ENCODE measurements around the gene PRIMA1.

Gene PRIMA1

GRCh38 chr14:93712838-93713724 lies 75.2 kb downstream of the PRIMA1 start:
- no peak for DNase-seq (ENCODE audit: low read depth in 3 of 3)

DNA sequence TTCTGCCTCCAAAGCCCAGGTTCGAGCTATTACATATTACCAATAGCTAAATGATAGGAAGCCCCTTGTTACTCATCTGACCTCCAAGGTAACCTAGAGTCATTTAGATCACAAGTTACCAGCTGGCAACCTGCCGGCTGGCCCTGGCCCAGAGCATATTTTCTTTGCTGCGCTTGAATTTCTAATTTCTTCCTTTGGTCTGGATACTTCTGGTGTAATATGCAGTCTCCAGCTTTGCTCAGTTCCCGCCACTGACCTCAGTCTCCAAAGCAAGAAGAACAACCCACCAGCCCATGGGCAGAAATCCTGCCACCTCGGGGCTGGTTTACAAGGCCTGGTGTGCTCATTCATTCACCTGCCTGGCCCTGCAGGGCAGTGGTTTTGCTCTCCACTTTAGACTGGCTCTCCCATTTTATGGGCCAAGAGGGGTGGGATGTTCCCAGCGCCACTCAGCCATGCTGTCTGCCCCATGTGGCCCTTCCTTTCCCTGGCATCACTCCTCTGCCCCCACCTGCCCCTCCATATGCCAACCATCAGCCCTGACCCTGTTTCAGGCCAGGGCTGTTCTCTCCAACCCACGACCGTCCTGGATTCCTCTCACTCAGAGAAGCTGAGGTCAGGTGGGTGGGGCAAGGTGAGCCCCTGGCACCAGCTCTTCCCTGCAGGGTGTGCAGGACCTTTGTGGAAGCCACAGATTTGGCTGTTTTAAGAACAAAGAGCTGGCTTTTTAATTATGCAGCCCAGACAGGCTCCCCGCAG lies 76.0 kb downstream of the PRIMA1 start:
- no peak for DNase-seq (ENCODE audit: low read depth in 3 of 3)

- no peak for DNase-seq (ENCODE audit: low read depth in 3 of 3)
Observed at GRCh38 chr14:93709249-93709648, 79.0 kb downstream of the PRIMA1 start.

- DNase-seq (ENCODE audit: low read depth in 3 of 3), result no peak
Observed at GRCh38 chr14:93708800-93709199, 79.5 kb downstream of the PRIMA1 start.

GRCh38 chr14:93708311-93708734 lies 80.0 kb downstream of the PRIMA1 start:
- DNase-seq (ENCODE audit: low read depth in 3 of 3), result no peak

GRCh38 chr14:93707475-93707874 lies 80.8 kb downstream of the PRIMA1 start:
- no peak for DNase-seq (ENCODE audit: low read depth in 3 of 3)

DNA sequence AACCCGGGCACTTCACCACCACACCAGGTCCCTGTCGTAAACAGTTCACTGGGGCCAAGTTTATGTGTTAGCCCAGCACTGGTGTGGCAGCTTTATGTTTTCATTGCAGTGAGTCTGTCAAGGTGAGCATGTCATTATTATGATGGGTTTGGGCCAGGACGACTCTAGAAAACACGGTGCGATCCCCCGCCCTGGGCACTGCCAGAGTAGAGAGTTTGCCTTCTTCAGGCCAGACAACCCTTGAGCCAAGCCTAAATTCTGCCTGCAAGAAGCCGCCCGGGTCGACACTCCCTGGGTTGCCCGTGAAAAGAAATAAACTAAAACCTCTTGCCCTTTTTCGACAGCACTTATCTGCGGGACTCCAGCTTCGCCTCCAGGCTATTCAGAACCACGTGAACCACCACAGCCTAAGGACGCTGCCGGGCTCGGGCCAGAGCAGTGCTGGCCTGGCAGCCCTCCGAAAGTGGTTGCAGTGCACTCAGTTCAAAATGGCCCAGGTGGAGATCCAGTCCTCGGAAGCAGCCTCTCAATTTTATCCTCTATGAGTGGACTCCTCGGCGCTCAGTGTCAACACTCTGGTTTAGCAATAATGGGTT lies 81.8 kb downstream of the PRIMA1 start:
- no peak for DNase-seq (ENCODE audit: low read depth in 3 of 3)

- no peak for DNase-seq (ENCODE audit: low read depth in 3 of 3)
Observed at GRCh38 chr14:93705513-93706156, 82.7 kb downstream of the PRIMA1 start.

- DNase-seq (ENCODE audit: low read depth in 3 of 3), result no peak
Observed at GRCh38 chr14:93703941-93704340, 84.3 kb downstream of the PRIMA1 start.

DNA sequence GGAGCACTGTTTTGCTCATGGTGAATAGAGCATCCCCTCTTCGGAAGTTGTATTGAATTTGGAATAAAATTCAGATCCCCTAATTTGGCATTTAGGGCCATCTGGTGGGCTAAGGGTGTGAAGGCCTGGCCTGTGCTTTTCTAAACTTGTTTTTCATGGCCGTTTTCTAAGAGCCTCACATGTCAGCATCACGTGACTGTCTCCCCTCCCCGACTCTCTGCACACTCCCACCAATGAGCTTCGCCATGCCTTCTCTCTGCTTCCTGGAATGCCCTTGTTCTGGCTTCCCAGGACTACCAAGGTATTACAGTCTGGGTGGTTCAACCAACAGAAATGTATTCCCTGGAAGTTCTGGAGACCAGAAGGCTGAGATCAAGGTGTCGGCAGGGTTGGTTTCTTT lies 85.3 kb downstream of the PRIMA1 start:
- no peak for DNase-seq (ENCODE audit: low read depth in 3 of 3)

DNA sequence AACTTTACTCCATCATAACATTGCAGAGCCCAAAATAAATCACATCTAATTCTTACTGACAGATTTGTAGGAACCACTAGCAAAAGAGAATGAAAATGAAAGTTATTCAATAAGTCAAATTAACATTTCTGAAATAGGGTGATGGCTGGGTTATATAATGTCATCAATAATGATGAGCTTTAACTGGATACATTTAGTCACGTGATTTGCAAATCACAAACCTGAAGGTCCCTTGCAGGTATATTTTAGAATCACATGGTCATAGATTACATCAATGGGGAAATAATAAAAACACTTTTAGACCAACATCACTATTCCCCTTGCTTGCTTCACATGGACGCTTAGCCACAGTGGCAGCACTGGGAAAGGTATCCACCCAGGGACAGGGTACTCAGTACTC lies 86.7 kb downstream of the PRIMA1 start:
- no peak for DNase-seq (ENCODE audit: low read depth in 3 of 3)

DNA sequence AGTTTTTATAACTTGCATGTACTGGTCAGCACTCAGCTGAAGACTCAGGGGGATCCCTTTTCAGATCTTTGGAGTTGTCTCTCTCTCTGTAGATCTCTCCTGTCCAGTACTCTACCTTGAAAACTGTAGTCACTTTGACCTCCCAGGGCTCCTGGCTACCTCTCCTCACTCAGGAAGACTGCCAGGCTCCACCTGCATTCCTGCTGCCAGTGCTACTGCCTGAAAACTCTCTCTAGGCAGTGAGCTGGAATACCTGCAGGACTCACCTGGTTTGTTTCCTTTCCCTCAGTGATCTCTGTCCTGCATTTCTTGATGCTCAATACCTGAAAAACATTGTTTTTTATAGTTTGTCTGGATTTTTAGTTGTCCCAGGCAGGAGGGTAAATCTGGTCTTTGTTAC lies 87.4 kb downstream of the PRIMA1 start:
- no peak for DNase-seq (ENCODE audit: low read depth in 3 of 3)

- no peak for DNase-seq (ENCODE audit: low read depth in 3 of 3)
Observed at GRCh38 chr14:93693914-93694313, 94.4 kb downstream of the PRIMA1 start.

DNA sequence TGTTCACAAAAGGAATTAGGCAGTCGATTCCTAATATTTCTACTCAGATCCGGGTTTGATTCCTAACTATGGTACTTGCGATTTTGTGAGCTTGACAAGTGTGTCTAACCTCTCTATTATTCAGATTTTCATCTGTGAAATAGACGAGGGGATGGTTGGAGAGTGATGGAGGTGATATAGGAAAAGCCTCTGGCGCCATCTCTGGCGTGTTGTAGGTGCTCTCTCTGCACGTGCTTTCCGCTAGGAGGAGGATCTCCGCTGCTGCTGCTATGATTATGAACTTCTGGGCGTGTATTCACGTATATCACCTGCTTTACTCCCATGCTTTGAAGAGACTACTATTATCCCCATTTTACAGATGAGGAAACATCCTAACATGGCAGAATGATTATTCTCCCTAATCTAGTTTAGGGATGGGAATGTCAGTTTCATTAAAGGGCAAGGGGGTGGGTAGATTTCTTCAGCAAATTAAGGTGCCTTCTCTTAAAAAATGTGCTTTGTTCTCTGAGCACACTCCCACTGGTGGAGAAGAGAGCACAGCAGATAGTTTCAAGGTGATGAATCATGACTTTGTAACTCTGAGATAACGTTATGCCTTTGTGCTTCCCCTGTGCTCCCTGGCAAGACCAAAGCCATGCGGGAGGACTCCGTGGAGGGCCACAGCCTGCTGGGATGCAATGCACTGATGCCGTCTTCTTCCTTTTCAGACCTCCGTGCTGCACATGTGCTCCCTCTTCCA lies 97.1 kb downstream of the PRIMA1 start:
- DNase-seq (ENCODE audit: low read depth in 3 of 3), result no peak

DNA sequence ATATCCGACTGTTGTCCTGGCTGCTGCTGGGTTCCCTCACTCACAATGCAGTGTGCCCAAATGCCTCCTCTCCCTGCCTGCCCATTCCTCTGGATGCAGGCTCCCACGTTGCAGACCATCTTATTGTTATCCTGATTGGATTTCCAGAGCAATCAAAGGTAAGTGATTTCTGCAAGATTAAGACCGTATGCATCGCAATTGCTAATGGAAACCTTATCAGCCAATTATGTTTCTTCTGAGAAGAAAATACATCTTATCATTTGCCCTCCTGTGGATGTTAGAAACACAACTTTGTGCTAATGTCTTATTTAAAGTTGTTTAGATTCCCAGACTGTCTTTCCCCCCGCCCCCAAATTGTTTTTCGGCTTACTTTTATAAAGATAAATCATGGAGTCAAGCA lies 98.1 kb downstream of the PRIMA1 start:
- DNase-seq (ENCODE audit: low read depth in 3 of 3), result no peak

- DNase-seq (ENCODE audit: low read depth in 3 of 3), result no peak
Observed at GRCh38 chr14:93688820-93689219, 99.5 kb downstream of the PRIMA1 start.

GRCh38 chr14:93688239-93688666 lies 100.0 kb downstream of the PRIMA1 start:
- DNase-seq (ENCODE audit: low read depth in 3 of 3), result no peak

DNA sequence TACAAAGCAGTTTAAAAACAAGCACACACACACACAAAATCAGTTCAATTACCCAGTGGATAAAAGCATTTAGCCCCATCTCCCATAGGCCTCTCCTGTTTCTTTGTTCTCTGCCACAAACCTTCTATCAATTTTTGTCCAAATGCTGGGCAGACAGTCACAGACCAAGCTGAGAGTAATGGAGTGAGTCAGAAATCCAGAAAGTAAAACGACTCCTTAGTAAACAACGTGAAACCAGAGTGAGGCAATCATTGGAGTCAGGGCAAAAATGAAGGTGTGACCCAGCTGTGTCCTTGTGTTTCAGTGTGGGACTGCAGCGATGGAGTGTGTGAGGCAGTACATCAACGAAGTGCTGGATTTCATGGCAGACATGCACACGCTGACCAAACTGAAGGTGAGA lies 102.0 kb downstream of the PRIMA1 start:
- no peak for DNase-seq (ENCODE audit: low read depth in 3 of 3)

DNA sequence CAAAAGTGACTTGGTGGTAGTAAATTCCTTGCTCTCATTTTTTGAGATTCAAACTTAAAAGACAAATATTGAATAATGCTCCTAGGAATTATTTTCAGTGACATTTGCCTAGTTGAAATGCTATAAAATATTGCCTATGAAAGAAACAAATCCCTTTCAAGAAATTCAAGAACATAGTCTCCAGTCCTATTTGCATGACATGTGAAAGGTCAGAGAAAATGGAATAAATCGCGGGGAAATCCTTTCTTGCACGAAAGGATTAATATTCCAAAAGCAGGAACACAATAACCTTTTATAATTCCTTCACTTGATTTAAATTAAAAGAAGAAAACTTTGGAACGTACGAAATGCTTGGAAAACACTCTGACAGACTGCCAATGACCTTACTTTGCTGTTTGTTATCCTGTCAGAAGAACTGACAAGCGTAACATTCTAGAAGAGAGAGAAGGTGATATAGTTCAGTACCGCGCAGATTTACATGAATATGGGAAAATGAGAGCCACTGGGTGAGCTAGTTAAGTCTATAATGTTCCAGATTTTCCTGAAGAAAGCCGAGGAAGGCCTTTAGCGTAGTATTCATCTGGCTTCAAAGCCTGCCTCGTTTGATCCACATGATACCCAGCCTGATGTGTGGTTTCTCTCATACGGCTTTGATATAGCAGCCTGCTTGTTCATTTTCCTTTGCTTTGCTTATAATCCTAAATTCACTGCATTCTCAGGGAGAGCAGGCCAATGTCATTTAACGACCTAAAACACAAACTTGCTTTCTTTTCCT lies 103.0 kb downstream of the PRIMA1 start:
- DNase-seq (ENCODE audit: low read depth in 3 of 3), result no peak

DNA sequence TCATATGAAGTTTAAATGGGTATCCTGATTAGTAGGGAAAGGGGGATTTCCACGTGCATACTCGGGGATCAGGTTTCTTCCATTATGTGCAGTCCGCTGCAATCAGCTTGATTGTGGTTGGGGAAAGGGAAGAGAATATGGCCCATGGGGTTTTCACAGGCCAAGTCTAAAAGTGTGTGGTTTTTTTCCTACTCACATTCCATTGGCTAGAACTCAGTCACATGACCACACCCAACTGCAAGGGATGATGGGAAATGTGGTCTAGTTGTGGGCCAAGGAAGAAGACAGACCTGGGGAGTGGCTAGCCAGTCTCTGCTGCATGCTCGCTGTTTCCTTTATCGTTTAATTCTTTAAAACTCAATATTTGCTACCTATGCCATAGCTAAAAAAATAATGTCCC lies 105.1 kb downstream of the PRIMA1 start:
- DNase-seq (ENCODE audit: low read depth in 3 of 3), result no peak

- no peak for DNase-seq (ENCODE audit: low read depth in 3 of 3)
Observed at GRCh38 chr14:93682459-93682858, 105.8 kb downstream of the PRIMA1 start.

All from stimulated activated CD4-positive, alpha-beta T cell treated with anti-CD3 and anti-CD28 coated beads, TNF-alpha, amount 100 ng/mL, for 48 hours (primary cell).